WTC11 (cell line): Measurements from ENCODE around the gene SSTR5. TPM values are rescaled to one million over a fixed set of nuclear protein-coding genes. Genes with fewer than 3 reads are reported as not detected.
A peak's percentile ranks its signal among the peaks of the same experiment; 100 is the strongest.

Source experiments
- ATAC-seq: fragments of 200-7000 bp; cut with Tn5 transposase; 2 replicates; pipeline ENCODE4 v1.10.0; 2021; ENCODE audit warnings: mild to moderate bottlenecking, moderate library complexity
- Bru-seq: library from RNA; stranded (reverse); fragments of 400-500 nt; gene quantifications from one replicate; lab custom pipeline; 2021; lab: Mats Ljungman, UMichigan
- CTCF ChIA-PET: fragments of 300-600 bp; sonication (Branson Sonifier 250); formaldehyde crosslinking; loops from one replicate; lab custom pipeline; 2021; ENCODE audit warnings: antibody characterized with exemption; lab: Charles Lee
- POLR2A ChIA-PET: fragments of 350-600 bp; sonication (Branson Sonifier 250); formaldehyde crosslinking; loops from one replicate; lab custom pipeline; 2021; ENCODE audit warnings: antibody characterized with exemption; lab: Charles Lee
- DNase-seq: peaks from one replicate; pipeline ENCODE4 v3.0.0; 2021; ENCODE audit warnings: low spot score
- H3K27ac Mint-ChIP-seq: 2 replicates; pipeline ENCODE4 v1.8.0; 2021; ENCODE audit warnings: mixed read lengths
- H3K27me3 Mint-ChIP-seq: 2 replicates; pipeline ENCODE4 v1.8.0; 2021; ENCODE audit warnings: low read depth, mild to moderate bottlenecking, moderate library complexity, mixed read lengths
- H3K36me3 Mint-ChIP-seq: 2 replicates; pipeline ENCODE4 v1.8.0; 2021; ENCODE audit warnings: mixed read lengths
- H3K4me1 Mint-ChIP-seq: 2 replicates; pipeline ENCODE4 v1.8.0; 2022; ENCODE audit warnings: mixed read lengths
- H3K4me3 Mint-ChIP-seq: 2 replicates; pipeline ENCODE4 v1.8.0; 2021; ENCODE audit warnings: mild to moderate bottlenecking, moderate library complexity, mixed read lengths
- H3K9me3 Mint-ChIP-seq: 2 replicates; pipeline ENCODE4 v1.8.0; 2021; ENCODE audit warnings: mixed read lengths
- ATF1 ChIP-seq: sonication (generic); formaldehyde crosslinking; IDR thresholded peaks from 2 replicates; pipeline ENCODE4 v1.8.1; 2023; ENCODE audit warnings: mild to moderate bottlenecking, moderate library complexity, missing genetic modification reagents
- E2F1 ChIP-seq: sonication (generic); formaldehyde crosslinking; IDR thresholded peaks from 2 replicates; pipeline ENCODE4 v1.8.0; 2022; ENCODE audit warnings: mild to moderate bottlenecking, missing genetic modification reagents
- ETV6 ChIP-seq: sonication (generic); formaldehyde crosslinking; IDR thresholded peaks from 2 replicates; pipeline ENCODE4 v1.8.1; 2022; ENCODE audit warnings: mild to moderate bottlenecking, missing genetic modification reagents
- JUN ChIP-seq: sonication (generic); formaldehyde crosslinking; IDR thresholded peaks from 2 replicates; pipeline ENCODE4 v1.8.0; 2023; ENCODE audit warnings: mild to moderate bottlenecking, missing genetic modification reagents
- MLX ChIP-seq: sonication (generic); formaldehyde crosslinking; IDR thresholded peaks from 2 replicates; pipeline ENCODE4 v1.8.1; 2023; ENCODE audit warnings: mild to moderate bottlenecking, missing genetic modification reagents, moderate library complexity
- MYBL2 ChIP-seq: sonication (generic); formaldehyde crosslinking; IDR thresholded peaks from 2 replicates; pipeline ENCODE4 v1.8.1; 2023; ENCODE audit warnings: mild to moderate bottlenecking, moderate library complexity, missing genetic modification reagents
- NFE2L1 ChIP-seq: sonication (generic); formaldehyde crosslinking; IDR thresholded peaks from 2 replicates; pipeline ENCODE4 v1.8.1; 2023; ENCODE audit warnings: missing genetic modification reagents
- NR2C2 ChIP-seq: sonication (generic); formaldehyde crosslinking; IDR thresholded peaks from 2 replicates; pipeline ENCODE4 v1.8.0; 2022; ENCODE audit warnings: mild to moderate bottlenecking, missing genetic modification reagents
- SMAD4 ChIP-seq: sonication (generic); formaldehyde crosslinking; IDR thresholded peaks from 2 replicates; pipeline ENCODE4 v1.8.0; 2022; ENCODE audit warnings: mild to moderate bottlenecking, missing genetic modification reagents
- SOX15 ChIP-seq: fragments of 250-450 bp; sonication (Bioruptor Pico); IDR thresholded peaks from 2 replicates; pipeline ENCODE4 v1.9.0; 2021; ENCODE audit warnings: mild to moderate bottlenecking
- TCF7 ChIP-seq: sonication (generic); formaldehyde crosslinking; IDR thresholded peaks from 2 replicates; pipeline ENCODE4 v1.8.0; 2022; ENCODE audit warnings: mild to moderate bottlenecking, low read depth, missing genetic modification reagents, moderate library complexity
- TEAD1 ChIP-seq: sonication (generic); formaldehyde crosslinking; IDR thresholded peaks from 2 replicates; pipeline ENCODE4 v1.8.0; 2022; ENCODE audit warnings: mild to moderate bottlenecking, missing genetic modification reagents
- USF1 ChIP-seq: sonication (generic); formaldehyde crosslinking; IDR thresholded peaks from 2 replicates; pipeline ENCODE4 v1.8.0; 2022; ENCODE audit warnings: mild to moderate bottlenecking, missing genetic modification reagents
- USF2 ChIP-seq: sonication (generic); formaldehyde crosslinking; IDR thresholded peaks from 2 replicates; pipeline ENCODE4 v1.8.1; 2023; ENCODE audit warnings: mild to moderate bottlenecking, missing genetic modification reagents, moderate library complexity
- ZBTB43 ChIP-seq: sonication (generic); formaldehyde crosslinking; IDR thresholded peaks from 2 replicates; pipeline ENCODE4 v1.8.1; 2023; ENCODE audit warnings: mild to moderate bottlenecking, missing genetic modification reagents
- ZNF396 ChIP-seq: fragments of 250-450 bp; sonication (Bioruptor Pico); IDR thresholded peaks from 2 replicates; pipeline ENCODE4 v1.8.0; 2021; ENCODE audit warnings: mild to moderate bottlenecking, moderate library complexity, borderline replicate concordance
- ZNF416 ChIP-seq: fragments of 250-450 bp; sonication (Bioruptor Pico); IDR thresholded peaks from 2 replicates; pipeline ENCODE4 v1.9.0; 2021; ENCODE audit warnings: mild to moderate bottlenecking, inconsistent platforms
- ZNF423 ChIP-seq: fragments of 250-450 bp; sonication (Bioruptor Pico); IDR thresholded peaks from 2 replicates; pipeline ENCODE4 v2.1.2; 2022; ENCODE audit warnings: mild to moderate bottlenecking, moderate library complexity
- ZNF512 ChIP-seq: sonication (generic); formaldehyde crosslinking; IDR thresholded peaks from 2 replicates; pipeline ENCODE4 v1.8.1; 2022; ENCODE audit warnings: missing genetic modification reagents, borderline replicate concordance
- ZNF532 ChIP-seq: fragments of 250-450 bp; sonication (Bioruptor Pico); IDR thresholded peaks from 2 replicates; pipeline ENCODE4 v1.9.0; 2021; ENCODE audit warnings: mild to moderate bottlenecking, borderline replicate concordance
- long read RNA-seq, 3 experiments: library from RNA in 1 of 3; library from capped mRNA in 1 of 3; library from polyadenylated mRNA in 1 of 3; unstranded in 2 of 3; stranded (forward) in 1 of 3; transcript quantifications; one replicate each; pipeline ENCODE4 v2.0.0, GENCODE V29; 2021
- total RNA-seq: library from RNA; stranded (reverse); gene quantifications from 3 replicates; pipeline ENCODE4 v1.2.3, GENCODE V29; 2021

Gene SSTR5
- total RNA-seq (0.61 to 0.85 TPM (median 0.78 TPM) in 3 replicates), Bru-seq, nascent RNA (percentile 16 among the genes with signal in this experiment)
- long read RNA-seq, experiment 1 = 0 reads
- long read RNA-seq, experiment 2 = 0 reads
- long read RNA-seq, experiment 3 = 0 reads

- no peaks in the 10 kb centered on the region for H3K9me3 Mint-ChIP-seq
- no peak within 1 kb of the TSS for H3K27ac Mint-ChIP-seq
- peak; percentile 46 for ATAC-seq
- ChIA-PET CTCF (interaction anchor here (2.3 to 9.0 kb wide), 2 partner anchors 16 to 28 kb away, joined by 13 to 97 read pairs; no protein-coding TSS in a partner anchor), POLR2A (no interaction called here)
- DNase-seq = no peak
- peaks cover 6% of the 10 kb centered on the region; the same call in 1 of the 2 replicates for H3K27me3 Mint-ChIP-seq
- H3K36me3 Mint-ChIP-seq = no peaks in the 10 kb centered on the region
- TF ChIP-seq ZNF512 (CRISPR knock-in tag) (no peak), ZBTB43 (no peak), NR2C2 (CRISPR knock-in tag) (no peak), ZNF532 (no peak), USF2 (CRISPR knock-in tag) (no peak), TEAD1 (CRISPR knock-in tag) (no peak), MYBL2 (CRISPR knock-in tag) (no peak), TCF7 (CRISPR knock-in tag) (no peak), ZNF423 (no peak), ZNF396 (CRISPR knock-in tag) (no peak), USF1 (no peak), ZNF416 (CRISPR knock-in tag) (no peak), NFE2L1 (CRISPR knock-in tag) (no peak), ETV6 (CRISPR knock-in tag) (no peak), MLX (CRISPR knock-in tag) (no peak), SOX15 (no peak), SMAD4 (no peak), ATF1 (CRISPR knock-in tag) (no peak), JUN (CRISPR knock-in tag) (no peak), E2F1 (CRISPR knock-in tag) (no peak)
- TF ChIP-seq, all 79 proteins: peak for 0
- H3K4me3 Mint-ChIP-seq = peak within 1 kb of the TSS; percentile 55
- H3K4me1 Mint-ChIP-seq = peaks cover 7% of the 10 kb centered on the region
These were observed at the start of gene SSTR5 for GRCh38 chr16:1072526-1073261. TSS of gene SSTR5 (plus strand) at chr16:1072747. CDS start at chr16:1078869, 6,122 bp downstream.
